Germinal center (tissue), 1 donor: Measurements from ENCODE around the gene CFAP300.

Source experiments
- DNase-seq: peaks from one replicate; pipeline ENCODE4 v3.0.0; 2012; ENCODE audit warnings: mixed read lengths, low spot score

CFAP300 gene

DNA sequence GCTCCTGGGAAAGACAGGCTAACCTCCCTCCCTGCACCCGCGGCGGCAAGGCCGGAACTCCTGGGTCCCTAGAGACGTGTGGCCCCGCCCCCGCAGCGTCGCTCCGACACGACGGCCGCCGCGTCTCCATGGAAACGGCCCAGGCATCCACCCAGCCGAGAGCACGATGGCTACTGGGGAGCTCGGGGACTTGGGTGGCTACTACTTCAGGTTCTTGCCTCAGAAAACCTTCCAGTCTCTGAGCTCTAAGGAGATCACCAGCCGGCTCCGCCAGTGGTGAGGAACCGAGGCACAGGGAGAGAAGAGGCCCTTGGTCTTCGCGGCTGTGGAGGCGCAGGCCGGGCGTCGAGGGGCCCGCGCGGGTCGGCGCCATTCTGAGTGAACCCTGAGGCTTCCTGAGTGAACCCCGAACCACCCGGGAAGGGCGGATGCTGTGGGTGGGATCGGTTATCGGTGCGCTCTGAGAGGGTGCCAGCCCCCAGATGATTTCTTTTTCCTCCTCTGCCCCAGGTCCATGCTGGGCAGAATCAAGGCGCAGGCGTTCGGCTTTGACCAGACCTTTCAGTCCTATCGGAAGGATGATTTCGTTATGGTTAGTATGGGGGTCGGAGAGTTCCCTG is at the start of gene CFAP300:
Gene CFAP300 (plus strand): TSS at position 133 of the 620 bp plus-strand sequence. CDS start 34 bp downstream, at position 167.
- DNase-seq: peak; percentile 40

DNA sequence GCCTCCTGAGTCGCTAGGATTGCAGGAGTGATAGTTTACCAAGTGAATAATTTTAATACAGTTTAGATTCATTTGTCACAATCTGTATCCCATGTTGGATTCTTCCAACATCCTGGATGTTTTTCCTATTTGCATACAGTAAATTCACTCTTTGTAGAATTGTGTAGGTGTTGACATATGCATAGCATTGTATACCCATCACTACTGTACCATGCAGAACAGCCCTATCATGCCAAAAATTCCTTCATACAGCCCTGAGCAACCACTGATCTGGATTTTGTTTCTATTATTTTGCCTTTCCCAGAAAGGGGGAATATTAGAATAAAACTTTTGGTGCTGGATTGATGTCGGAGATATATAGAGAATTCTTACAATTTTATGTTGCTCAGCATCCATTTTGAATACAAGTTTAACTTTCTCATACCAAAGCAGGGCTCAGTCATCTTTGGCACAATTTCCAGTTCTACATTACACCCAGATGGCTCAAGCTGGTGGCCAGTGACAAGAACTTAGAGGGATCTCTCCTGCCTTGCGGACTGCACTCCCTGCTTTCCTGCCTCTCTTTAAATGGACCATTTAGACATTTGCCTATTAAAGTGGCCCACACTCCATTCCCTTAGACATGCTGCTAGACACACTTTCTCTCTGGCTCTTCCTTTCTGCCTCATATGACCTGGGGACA is 45.4 kb upstream of the CFAP300 start:
- DNase-seq: no peak

DNA sequence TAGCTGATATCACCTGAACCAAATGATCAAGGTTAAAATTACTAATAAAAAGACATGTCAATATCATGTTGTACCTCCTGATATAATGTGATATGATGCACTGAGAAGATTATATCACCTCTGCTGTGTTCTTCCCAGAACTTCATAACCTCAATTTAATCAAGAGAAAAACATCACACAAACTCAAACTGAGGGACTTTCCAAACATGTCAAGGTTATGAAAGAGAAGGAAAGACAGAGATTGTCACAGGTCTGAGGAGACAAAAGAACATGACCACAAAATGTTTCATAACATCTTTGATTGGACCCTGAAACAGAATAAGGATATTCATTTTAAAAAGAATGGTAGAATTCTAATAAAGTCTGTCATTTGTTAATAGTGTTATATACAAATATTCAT is 43.0 kb upstream of the CFAP300 start:
- DNase-seq: no peak

DNA sequence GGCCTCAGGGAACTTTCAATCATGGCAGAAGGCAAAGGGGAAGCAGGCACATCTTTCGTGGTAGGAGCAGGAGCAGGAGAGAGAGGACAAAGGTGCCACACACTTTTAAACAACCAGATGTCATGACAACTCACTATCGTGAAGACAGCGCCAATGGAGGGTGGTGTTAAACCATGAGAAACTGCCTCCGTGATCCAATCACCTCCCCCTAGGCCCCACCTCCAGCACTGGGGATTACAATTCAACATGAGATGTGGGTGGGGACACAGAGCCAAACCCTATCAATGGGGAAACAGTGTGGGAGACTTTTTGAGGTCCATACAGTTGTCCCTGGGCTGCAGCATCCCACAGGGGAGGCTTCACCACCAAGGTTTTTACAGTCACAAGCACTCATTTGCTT is 41.9 kb upstream of the CFAP300 start:
- DNase-seq: no peak

DNA sequence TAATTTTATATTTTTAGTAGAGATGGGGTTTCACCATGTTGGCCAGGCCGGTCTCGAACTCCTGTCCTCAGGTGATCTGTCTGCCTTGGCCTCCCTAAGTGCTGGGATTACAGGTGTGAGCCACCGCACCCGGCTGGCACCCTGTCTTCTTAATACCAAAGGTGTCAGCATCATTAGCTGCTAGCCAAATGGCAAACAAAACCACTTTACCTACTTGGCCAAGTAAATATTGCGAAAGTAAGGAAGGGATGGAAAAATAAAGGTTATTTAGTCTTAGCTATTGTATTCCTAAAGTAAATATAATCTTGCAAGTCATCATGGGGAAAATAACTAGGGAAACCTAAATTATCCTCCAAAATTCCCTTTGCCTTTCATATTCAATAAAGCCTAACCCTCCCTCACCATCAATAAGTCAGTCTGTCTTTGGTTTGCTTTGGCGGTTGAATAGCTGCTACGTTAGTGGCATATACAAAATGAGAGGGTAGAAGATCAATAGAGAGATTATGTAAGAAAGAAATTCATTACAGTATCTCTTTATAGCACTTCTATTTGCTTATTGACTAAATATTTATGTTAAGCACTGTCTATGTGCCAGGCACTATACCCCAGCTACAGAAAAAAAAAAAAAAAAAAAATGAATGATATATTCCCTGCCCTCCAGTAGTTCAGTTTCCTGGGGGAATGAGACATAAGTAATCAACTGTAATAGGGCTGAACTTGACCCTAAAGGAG is 40.2 kb upstream of the CFAP300 start:
- DNase-seq: no peak

DNA sequence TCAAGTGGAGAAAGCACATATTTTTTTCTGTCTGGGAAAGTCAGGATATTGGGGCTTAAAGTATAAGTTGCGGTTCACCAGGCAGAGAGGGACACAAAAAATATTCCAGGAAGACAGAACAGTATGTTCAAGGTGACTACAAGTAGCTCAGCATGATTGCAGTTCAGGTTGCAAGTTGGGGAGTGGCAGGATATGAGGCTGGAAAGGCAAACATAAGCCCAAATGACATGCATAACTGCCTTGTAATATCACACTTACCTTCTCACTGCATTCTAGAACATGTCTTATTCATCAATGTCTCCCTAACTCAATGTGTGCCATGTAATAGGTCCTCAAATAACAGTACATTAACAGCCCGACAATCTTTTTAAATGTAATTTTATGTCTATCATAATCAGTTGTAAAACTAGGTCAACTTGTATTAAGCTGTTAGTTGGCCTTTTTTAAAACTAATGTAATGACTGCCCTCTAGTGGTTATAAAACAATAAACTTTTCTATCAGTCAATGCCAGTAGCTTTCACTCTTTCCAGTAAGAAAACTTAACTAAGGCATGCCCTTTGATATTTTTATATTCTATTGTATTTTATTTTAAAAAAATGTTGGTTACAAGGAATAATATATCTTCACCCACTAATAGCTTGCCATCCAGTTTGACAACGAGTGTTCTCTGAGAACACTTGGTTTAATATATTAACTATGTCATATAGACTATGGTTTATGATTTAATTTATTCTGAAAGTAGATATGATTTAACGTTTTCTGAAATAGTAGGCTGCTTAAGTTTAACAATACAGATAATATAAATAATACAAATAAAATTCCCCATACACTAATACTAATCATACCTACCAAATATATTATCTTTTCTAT is 39.4 kb upstream of the CFAP300 start:
- peak; percentile 18 for DNase-seq

DNA sequence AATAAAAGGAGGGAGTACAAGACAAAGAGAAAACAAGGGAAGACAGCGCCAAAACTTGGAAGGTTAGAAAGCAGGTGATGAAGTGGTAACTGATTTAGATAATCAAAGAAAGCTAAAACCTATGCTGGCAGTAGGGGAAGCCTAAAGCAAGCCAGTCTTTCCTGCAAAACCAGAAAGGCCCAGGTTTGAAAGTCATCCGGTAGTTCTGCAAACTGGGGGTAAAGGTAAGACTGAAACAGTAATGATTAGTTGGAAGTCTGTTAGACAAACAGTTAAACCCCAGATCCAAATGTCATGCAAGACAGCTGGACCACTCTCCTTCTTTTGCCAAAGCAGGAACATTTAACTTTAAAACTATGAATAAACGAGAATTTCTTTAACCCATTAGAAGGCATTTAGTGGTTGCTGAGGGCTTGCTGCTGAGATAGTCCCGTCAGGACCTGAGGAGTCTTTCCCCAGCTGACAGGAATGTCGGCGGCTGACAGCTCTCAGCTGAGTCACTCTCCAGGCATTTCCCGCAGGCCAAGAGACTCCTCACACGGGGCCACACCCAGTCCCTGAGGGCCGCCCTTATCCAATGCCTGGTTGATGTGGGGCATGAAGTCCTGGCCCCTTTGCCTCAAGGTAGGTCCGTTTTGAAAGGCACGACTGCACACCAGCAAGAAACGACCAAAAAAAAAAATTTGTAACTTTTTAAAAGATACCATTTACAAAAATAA is 36.3 kb upstream of the CFAP300 start:
- no peak for DNase-seq

DNA sequence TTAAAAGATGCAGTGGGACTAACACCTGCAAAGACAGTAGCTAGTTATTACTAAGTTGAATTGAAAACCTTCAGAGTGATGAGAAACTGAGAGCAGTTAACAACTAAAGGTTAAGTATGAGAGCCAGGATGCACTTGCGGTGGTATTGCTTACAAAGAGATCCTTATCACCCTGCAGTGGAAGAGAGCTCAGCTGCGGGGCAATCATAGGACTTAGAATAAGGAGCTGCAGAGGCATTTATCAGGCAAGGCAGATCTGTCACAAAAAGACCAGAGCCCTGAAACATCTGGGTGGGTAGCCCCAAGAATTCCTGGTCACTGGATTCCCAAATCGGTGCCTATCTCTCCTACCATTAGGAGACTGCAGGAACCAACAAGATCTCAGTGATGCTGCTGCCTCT is 34.3 kb upstream of the CFAP300 start:
- no peak for DNase-seq

DNA sequence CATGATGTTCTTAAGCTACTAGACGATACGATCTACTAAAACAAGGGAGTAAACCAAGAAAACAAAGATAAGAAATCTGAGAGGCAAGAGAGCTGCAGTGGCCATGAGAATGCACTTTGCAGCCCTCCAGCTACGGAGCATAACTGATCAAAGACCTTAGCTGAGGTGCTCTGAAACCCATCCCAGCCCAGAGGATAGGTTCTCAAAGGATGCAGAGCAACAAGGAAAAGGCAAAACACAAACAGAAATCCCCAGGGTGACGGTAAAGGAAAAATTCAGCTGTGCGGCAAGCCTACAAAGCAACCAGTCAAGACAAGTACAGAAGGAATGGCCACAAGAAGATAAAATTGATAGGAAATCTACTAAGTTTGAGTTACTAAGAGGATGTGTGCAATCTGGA is 32.5 kb upstream of the CFAP300 start:
- DNase-seq: no peak

DNA sequence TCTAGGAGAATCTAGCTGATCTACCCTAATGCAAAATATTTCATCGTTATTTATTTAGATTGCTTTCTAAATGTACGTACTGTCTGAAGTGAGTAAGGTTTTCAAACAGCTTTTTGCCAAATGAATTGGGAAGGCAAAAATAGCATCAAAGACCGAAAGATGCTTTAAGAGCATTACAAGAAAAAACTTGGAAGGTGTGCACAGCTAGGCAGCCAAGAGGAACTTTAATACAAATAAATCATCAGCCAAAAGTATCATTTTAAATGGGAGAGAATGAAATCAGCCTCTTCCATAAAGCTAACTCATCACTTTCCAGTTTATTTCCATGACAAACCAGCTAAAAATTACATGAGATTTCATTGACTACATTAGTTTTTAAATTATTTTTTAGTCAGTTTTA is 30.2 kb upstream of the CFAP300 start:
- no peak for DNase-seq

DNA sequence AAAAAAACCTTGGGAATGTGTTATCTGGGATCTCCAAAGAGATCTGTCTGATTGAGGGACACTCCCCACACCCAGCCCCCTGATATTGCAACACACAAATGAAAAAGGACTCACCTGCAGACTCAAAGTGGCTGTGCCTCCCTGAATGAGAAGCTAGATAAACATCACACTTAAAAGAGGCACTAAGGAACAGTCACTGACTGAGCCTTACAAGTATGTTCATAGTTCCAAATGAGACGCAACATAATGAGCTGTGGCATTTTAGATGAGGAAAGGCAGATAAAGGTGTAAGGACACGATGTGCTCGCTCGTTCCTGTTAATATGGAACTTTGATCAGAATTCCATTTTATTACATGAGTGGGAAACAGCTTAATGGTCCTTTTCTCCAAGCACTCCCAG is 21.0 kb upstream of the CFAP300 start:
- DNase-seq: no peak

DNA sequence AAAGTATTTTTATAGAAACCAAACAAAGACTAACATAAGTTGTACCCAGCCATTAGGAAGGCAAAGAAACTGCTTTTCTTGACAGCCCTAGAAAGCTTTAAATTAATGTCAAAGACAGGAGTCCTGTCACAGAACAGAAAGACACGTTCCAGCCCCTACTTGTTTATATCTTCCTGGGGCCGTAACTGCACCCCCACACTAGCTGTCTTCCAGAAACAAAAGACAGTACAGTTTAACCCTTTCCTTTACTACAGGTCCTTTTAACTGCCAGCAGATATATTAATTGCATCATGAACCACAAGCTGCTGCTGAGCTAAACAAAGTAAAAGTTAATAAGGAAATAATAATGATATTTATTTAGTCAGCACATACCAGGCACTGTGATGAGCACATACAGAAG is 20.3 kb upstream of the CFAP300 start:
- no peak for DNase-seq

DNA sequence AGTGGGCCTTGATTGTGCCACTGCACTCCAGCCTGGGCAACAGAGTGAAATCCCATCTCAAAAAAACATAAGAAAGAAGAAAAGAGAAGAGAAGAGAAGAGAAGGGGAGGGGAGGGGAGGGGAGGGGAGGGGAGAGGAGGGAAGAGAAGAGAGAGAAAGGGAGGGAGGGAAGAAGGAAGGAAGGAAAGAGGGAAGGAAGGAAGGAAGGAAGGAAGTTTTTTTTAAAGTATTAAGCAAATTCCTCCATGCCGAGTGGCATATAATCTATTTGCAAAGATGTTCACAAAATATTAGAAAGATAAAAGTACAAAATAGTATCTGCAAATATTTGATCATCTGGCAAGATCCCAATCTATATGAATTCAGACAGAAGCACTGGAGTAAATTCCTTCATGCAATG is 10.5 kb upstream of the CFAP300 start:
- DNase-seq: no peak

DNA sequence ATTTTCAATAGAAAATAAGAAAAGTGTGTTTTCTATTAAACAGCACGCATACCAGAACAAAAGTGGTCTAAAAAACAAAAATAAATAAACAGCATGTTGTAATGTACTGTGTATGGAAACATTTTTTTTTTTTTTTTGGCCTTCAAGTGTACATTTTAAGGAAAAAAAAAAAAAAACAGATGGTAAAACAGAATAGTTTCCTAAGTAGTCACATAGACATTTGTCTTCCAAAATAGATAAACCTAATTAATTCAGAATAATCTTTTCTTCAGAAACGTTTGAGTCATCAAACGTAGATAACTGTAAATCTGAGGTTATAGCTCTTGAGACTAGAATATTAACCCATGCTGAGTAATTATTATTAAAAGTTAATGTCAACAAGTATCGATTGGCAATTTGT is 396 bp upstream of the CFAP300 start:
- DNase-seq: no peak

DNA sequence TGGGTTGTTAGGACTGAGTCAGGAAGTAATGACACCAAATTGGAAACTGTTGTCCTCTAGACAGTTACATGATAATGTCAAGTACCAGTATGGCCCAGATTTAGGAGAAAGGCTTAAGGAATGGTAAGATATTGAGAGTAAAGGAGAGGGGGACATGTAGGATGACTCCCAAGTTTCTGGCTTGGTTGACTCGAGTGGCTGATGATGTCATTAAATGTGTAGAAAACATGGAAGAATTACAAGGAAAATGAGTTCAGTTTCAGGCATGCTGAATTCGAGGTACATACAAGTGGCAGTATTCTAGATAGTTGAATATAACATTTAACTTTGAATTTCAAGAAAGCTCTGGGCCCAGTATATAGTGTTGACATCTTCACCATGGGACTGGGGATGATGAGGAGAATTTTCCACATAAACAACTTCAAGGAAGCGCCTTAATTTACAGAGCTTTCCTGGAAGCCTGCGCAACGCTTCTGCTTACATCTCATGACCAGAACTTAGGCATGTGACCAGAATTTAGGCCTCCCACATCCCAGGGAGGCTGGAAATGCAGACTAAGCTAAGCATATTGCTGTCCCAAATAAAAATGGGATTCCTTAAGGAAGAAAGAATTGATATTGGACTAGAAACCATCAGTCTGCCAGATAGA is 3.8 kb downstream of the CFAP300 start:
- no peak for DNase-seq

DNA sequence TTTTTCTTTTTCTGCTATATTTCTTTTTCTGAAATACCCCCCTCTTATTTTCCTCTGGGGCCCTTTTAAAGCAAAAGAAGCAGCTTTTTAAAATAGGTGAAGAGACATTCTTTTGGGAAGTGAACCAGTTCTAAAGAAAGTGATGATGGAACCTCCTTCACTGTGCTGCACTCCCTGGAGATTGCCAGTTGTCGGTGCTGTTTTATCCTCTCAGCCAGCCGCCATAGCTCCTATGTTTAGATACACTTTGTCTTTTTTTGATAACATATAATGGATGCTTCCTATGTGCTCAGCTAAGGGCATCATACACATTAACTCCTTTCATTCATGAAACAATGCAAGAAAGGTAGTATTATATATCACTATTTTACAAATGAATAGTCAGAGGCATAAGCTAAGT is 14.0 kb downstream of the CFAP300 start:
- DNase-seq: no peak

DNA sequence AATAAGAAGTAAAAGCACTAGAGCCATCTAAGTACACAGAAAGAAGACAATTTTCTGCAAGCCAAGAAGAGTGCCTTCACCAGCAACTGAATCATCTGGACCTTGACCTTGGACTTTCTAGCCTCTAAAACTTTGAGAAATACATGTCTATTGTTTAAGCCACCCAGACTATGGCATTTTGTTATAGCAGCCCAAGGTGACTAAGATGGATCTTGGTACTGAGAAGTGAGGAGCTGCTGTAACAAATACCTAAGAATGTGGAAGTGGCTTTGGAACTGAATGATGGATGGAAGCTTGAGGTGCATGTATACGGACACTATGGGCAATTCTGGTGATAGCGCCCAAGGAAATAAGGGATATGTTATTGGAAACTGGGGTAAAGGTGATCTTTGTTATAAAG is 14.9 kb downstream of the CFAP300 start:
- no peak for DNase-seq

DNA sequence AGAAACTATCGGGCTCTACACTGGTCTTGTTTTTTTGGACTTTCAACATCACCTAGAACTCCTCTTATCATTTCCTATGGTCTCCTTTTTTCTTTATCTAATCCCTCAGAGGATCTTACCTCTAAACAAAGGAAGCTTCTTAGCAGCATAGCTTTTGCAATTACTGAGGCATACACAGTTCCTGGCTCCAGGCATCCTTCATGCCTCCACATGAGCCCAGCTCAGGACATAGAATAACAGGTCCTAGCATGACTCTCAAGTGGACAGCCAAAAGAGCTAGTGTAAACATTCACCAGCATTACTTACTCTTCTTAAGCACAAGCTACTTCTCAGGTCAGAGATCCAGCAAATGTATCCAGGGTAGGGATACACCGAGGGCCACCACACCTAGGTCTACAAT is 17.1 kb downstream of the CFAP300 start:
- no peak for DNase-seq

DNA sequence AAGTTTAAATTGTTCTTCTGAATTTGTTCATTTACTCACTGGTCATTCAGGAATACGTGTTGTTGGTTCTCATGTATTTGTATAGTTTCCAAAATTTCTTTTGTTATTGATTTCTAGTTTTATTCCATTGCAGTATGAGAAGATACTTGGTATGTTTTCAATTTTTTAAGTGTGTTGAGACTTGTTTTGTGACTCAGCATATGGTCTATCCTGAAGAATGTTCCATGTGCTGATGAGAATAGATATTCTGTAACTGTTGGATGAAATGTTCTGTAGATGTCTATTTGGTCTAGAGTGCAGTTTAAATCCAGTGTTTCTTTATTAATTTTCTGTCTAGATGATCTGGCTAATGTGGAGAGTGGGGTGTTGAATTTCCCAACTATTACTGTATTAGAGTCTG is 23.5 kb downstream of the CFAP300 start:
- no peak for DNase-seq

DNA sequence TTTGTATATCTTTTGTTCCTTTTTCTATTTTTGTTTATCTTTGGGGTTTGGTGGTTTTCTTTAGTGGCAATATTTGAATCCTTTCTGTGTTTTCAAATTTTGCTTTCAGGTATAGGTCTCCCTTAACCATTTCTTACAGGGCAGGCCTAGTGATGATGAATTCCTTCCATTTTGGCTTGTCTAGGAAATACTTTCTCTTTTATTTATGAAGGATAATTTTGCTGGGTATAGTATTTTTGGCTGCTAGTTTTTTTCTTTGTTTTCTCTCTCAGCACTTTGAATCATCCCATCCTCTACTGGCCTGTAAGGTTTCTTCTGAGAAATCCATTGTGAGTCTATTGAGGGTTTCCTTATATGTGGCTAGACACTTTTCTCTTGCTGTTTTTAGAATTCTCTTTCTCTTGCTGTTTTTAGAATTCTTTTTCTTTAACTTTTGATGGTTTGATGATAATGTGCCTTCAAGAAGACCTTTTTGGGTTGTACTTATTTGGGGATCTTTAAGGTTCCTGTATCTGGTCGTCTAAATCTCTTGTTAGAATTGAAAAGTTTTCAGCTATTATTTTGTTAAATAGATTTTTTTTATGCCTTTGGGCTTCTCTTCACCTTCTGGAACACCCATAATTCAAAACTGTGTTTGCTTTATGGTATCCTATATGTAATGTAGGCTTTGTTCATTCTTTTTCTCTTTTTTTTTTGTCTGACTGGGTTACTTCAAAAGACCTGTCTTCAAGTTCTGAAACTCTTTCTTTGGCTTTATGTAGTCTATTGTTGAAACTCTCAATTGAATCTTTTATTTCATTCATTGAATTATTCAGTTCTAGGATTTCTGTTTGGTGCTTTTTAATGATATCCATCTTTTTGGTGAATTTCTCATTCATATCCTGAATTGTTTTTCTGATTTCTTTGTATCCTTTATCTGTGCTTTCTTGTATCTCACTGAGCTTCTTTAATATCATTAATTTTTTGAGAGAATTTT is 24.5 kb downstream of the CFAP300 start:
- DNase-seq: no peak
